Neural progenitor cell (in vitro differentiated cells): ENCODE data around the gene CDA. TPM values are rescaled to one million over a fixed set of nuclear protein-coding genes. Genes with fewer than 3 reads are reported as not detected.

Source experiments
- DNase-seq: peaks from one replicate; pipeline ENCODE4 v3.0.0-alpha.2; 2016; ENCODE audit warnings: low spot score
- H2AFZ ChIP-seq: fragments of 200-600 bp; sonication (generic); replicated peaks from 2 replicates; pipeline ENCODE4 v1.6.1; 2016; ENCODE audit warnings: antibody characterized with exemption
- H3F3A ChIP-seq: fragments of 200-600 bp; sonication (generic); 2 replicates; pipeline ENCODE4 v1.6.1; 2016; ENCODE audit warnings: antibody characterized with exemption, low read depth
- H3K27ac ChIP-seq: fragments of 200-600 bp; sonication (generic); 2 replicates; pipeline ENCODE4 v1.5.1; 2016; ENCODE audit warnings: mild to moderate bottlenecking
- H3K27me3 ChIP-seq: fragments of 200-600 bp; sonication (generic); 2 replicates; pipeline ENCODE4 v1.6.1; 2016; ENCODE audit warnings: mild to moderate bottlenecking, moderate library complexity
- H3K36me3 ChIP-seq: fragments of 200-600 bp; sonication (generic); 2 replicates; pipeline ENCODE4 v1.5.1; 2016
- H3K4me1 ChIP-seq: fragments of 200-600 bp; sonication (generic); 2 replicates; pipeline ENCODE4 v1.6.1; 2016; ENCODE audit warnings: mixed run types
- H3K4me2 ChIP-seq: fragments of 200-600 bp; sonication (generic); 2 replicates; pipeline ENCODE4 v1.6.1; 2016
- H3K4me3 ChIP-seq: fragments of 200-600 bp; sonication (generic); 2 replicates; pipeline ENCODE4 v1.5.1; 2016
- H3K79me2 ChIP-seq: fragments of 200-600 bp; sonication (generic); 2 replicates; pipeline ENCODE4 v1.6.1; 2016; ENCODE audit warnings: low read depth
- H3K9ac ChIP-seq: fragments of 200-600 bp; sonication (generic); 2 replicates; pipeline ENCODE4 v1.6.1; 2016
- H3K9me3 ChIP-seq: fragments of 200-600 bp; sonication (generic); 2 replicates; pipeline ENCODE4 v1.5.1; 2016; ENCODE audit warnings: low read depth
- H4K20me1 ChIP-seq: fragments of 200-600 bp; sonication (generic); 2 replicates; pipeline ENCODE4 v1.6.1; 2016; ENCODE audit warnings: low read depth
- H3K27ac Mint-ChIP-seq: 3 replicates; pipeline ENCODE4 v1.8.0; 2021; ENCODE audit warnings: mixed read lengths
- H3K27me3 Mint-ChIP-seq: 2 replicates; pipeline ENCODE4 v1.8.0; 2022; ENCODE audit warnings: low read depth, mild to moderate bottlenecking, inconsistent platforms, moderate library complexity, mixed read lengths; ENCODE audit not compliant: insufficient read depth
- H3K36me3 Mint-ChIP-seq: 3 replicates; pipeline ENCODE4 v1.8.0; 2021; ENCODE audit warnings: mixed read lengths
- H3K4me1 Mint-ChIP-seq: 3 replicates; pipeline ENCODE4 v1.8.0; 2021; ENCODE audit warnings: mixed read lengths
- H3K4me3 Mint-ChIP-seq: 3 replicates; pipeline ENCODE4 v1.8.0; 2021; ENCODE audit warnings: mild to moderate bottlenecking, moderate library complexity, mixed read lengths
- H3K9me3 Mint-ChIP-seq: 3 replicates; pipeline ENCODE4 v1.8.0; 2020; ENCODE audit warnings: mixed read lengths
- CTCF ChIP-seq: fragments of 200-600 bp; sonication (generic); IDR thresholded peaks from 2 replicates; pipeline ENCODE4 v1.5.1; 2017; ENCODE audit warnings: antibody characterized with exemption, mild to moderate bottlenecking
- EZH2 ChIP-seq: fragments of 200-600 bp; sonication (generic); IDR thresholded peaks from 2 replicates; pipeline ENCODE4 v1.6.1; 2017; ENCODE audit warnings: antibody characterized with exemption, mild to moderate bottlenecking, moderate library complexity
- EZH2phosphoT487 ChIP-seq: fragments of 200-600 bp; sonication (generic); IDR thresholded peaks from 2 replicates; pipeline ENCODE4 v1.6.1; 2017; ENCODE audit warnings: antibody characterized with exemption
- total RNA-seq: library from RNA; depleted of rRNA; stranded (reverse); fragments of >200 nt; gene quantifications from 2 replicates; pipeline ENCODE4 v1.2.3, GENCODE V29; 2015; ENCODE audit warnings: low replicate concordance

The CDA gene
- total RNA-seq, 1 donor from 2014 or later = 0.64 TPM

GRCh38 chr1:20590306-20590777 lies 1.4 kb downstream of the CDA start:
- H3K9ac ChIP-seq = no peak overlapping the region
- no peak overlapping the region for H3K4me3 ChIP-seq
- H3F3A ChIP-seq = peaks cover 8% of the 10 kb centered on the region
- Mint-ChIP-seq H3K36me3 (no peaks in the 10 kb centered on the region), H3K4me1 (peaks cover 17% of the 10 kb centered on the region), H3K27ac (no peak overlapping the region), H3K4me3 (no peak overlapping the region), H3K9me3 (no peaks in the 10 kb centered on the region), H3K27me3 (peaks cover 15% of the 10 kb centered on the region)
- no peaks in the 10 kb centered on the region for H4K20me1 ChIP-seq
- H3K27me3 ChIP-seq = no peaks in the 10 kb centered on the region
- no peak overlapping the region for H3K27ac ChIP-seq
- TF ChIP-seq CTCF (no peak), EZH2phosphoT487 (no peak), EZH2 (no peak)
- H2AFZ ChIP-seq = peak overlapping the region; percentile 77
- DNase-seq = no peak
- H3K4me2 ChIP-seq = peak overlapping the region; percentile 57
- H3K36me3 ChIP-seq = no peaks in the 10 kb centered on the region
- no peaks in the 10 kb centered on the region for H3K9me3 ChIP-seq
- peaks cover 14% of the 10 kb centered on the region for H3K4me1 ChIP-seq
- H3K79me2 ChIP-seq = no peaks in the 10 kb centered on the region

- Mint-ChIP-seq H3K27ac (no peak overlapping the region), H3K4me1 (peaks cover 21% of the 10 kb centered on the region), H3K4me3 (no peak overlapping the region), H3K9me3 (no peaks in the 10 kb centered on the region), H3K27me3 (peaks cover 8% of the 10 kb centered on the region), H3K36me3 (no peaks in the 10 kb centered on the region)
- H3K9ac ChIP-seq = no peak overlapping the region
- H3K4me1 ChIP-seq = peaks cover 14% of the 10 kb centered on the region
- TF ChIP-seq EZH2 (no peak), CTCF (no peak), EZH2phosphoT487 (no peak)
- no peaks in the 10 kb centered on the region for H3K27me3 ChIP-seq
- DNase-seq = no peak
- no peaks in the 10 kb centered on the region for H3K9me3 ChIP-seq
- H3F3A ChIP-seq = peaks cover 8% of the 10 kb centered on the region
- no peak overlapping the region for H3K27ac ChIP-seq
- H4K20me1 ChIP-seq = no peaks in the 10 kb centered on the region
- no peak overlapping the region for H3K4me3 ChIP-seq
- no peak overlapping the region for H3K4me2 ChIP-seq
- H2AFZ ChIP-seq = no peak overlapping the region
- H3K36me3 ChIP-seq = no peaks in the 10 kb centered on the region
- no peaks in the 10 kb centered on the region for H3K79me2 ChIP-seq
These were observed 4.9 kb downstream of the CDA start for GRCh38 chr1:20593756-20594155.

DNA sequence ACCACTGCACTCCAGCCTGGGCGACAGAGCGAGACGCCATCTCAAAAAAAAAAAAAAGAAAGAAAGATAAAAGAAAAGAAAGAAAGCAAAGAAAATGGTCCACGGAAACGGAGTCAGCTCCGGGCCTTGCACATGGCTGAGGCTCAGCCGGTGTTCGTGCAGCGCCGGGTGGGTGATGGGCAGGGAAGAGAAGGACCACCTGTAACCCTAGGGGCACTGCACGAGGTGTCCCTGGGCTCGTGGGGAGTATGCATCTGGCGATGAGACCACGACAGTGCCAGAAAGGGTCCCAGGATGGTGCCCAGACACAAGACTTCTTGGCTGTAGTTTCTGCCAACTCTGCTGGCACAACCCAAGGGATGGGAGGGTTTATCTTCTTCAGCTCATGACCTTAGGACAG lies 5.8 kb downstream of the CDA start:
- Histone ChIP-seq H2AFZ (no peak overlapping the region), H3F3A (peaks cover 5% of the 10 kb centered on the region), H3K9me3 (no peaks in the 10 kb centered on the region), H3K4me3 (no peak overlapping the region), H3K4me1 (peaks cover 6% of the 10 kb centered on the region), H3K27me3 (no peaks in the 10 kb centered on the region), H3K36me3 (no peaks in the 10 kb centered on the region), H4K20me1 (no peaks in the 10 kb centered on the region), H3K9ac (no peak overlapping the region), H3K27ac (no peak overlapping the region), H3K79me2 (no peaks in the 10 kb centered on the region), H3K4me2 (no peak overlapping the region)
- TF ChIP-seq EZH2phosphoT487 (no peak), CTCF (no peak), EZH2 (no peak)
- Mint-ChIP-seq H3K4me1 (peaks cover 15% of the 10 kb centered on the region), H3K27me3 (peaks cover 5% of the 10 kb centered on the region), H3K4me3 (no peak overlapping the region), H3K9me3 (no peaks in the 10 kb centered on the region), H3K27ac (no peak overlapping the region), H3K36me3 (no peaks in the 10 kb centered on the region)
- DNase-seq = no peak
